Colonic mucosa (tissue), 4 donors: ENCODE data around the gene KCNN3. TPM values are rescaled to one million over a fixed set of nuclear protein-coding genes. Genes with fewer than 3 reads are reported as not detected.

Source experiments
- DNase-seq: peaks from one replicate; pipeline ENCODE4 v3.0.0-alpha.2; 2020
- H3K27ac ChIP-seq: fragments of 200-600 bp; one replicate; pipeline ENCODE4 v1.8.0; 2021
- H3K27me3 ChIP-seq: fragments of 200-600 bp; one replicate; pipeline ENCODE4 v1.8.0; 2021
- H3K36me3 ChIP-seq: fragments of 200-600 bp; one replicate; pipeline ENCODE4 v1.8.0; 2021
- H3K4me1 ChIP-seq: fragments of 200-600 bp; one replicate; pipeline ENCODE4 v1.8.0; 2021; ENCODE audit warnings: mild to moderate bottlenecking
- H3K4me3 ChIP-seq: fragments of 200-600 bp; one replicate; pipeline ENCODE4 v1.8.0; 2021
- H3K9ac ChIP-seq, 2 donors: one replicate each; pipeline ENCODE4 v1.7.0; 2013; ENCODE audit warnings: control low read depth in 2 of 2, low read depth in 2 of 2, low read length in 2 of 2
- H3K9me3 ChIP-seq: fragments of 200-600 bp; one replicate; pipeline ENCODE4 v1.8.0; 2021
- CTCF ChIP-seq: fragments of 200-600 bp; IDR thresholded peaks from one replicate; pipeline ENCODE4 v1.8.0; 2022; ENCODE audit warnings: antibody characterized with exemption, mild to moderate bottlenecking
- intact Hi-C: fragments of 100-400 bp; cut with DNase I; formaldehyde crosslinking; loops from one replicate; pipeline ENCODE4 v1.14.1; 2022
- total RNA-seq, 2 donors: library from RNA; stranded (reverse); fragmentation: NEBNext Ultra II Directional in 1 of 2; extraction: Animal tissue kit (Norgen Biotek cat#: 25700) in 1 of 2; gene quantifications; one replicate each; pipeline ENCODE4 v1.2.1, GENCODE V29; 2021
- donor health status: healthy.
- donor health status: DM: no; HTN: no; CAD: no.
- donor health status: DM: no; HTN: no; CAD: no.

KCNN3 gene
- total RNA-seq, 2 donors from 2014 or later = 0.99 to 2.5 TPM

GRCh38 chr1:154884869-154885701 is 15.0 kb upstream of the KCNN3 start:
- Histone ChIP-seq H3K36me3 (no peaks in the 10 kb centered on the region), H3K27ac (no peak overlapping the region)

GRCh38 chr1:154883919-154884868 is 14.1 kb upstream of the KCNN3 start:
- DNase-seq = no peak
- Histone ChIP-seq H3K4me1 (no peaks in the 10 kb centered on the region), H3K9me3 (no peaks in the 10 kb centered on the region), H3K36me3 (no peaks in the 10 kb centered on the region), H3K4me3 (no peak overlapping the region), H3K9ac (no peak overlapping the region), H3K27me3 (no peaks in the 10 kb centered on the region), H3K27ac (no peak overlapping the region)
- intact Hi-C loops = no loop called here
- no peak for TF ChIP-seq CTCF

More at GRCh38 chr1:154884869-154885701, 15.0 kb upstream of the KCNN3 start:
- no peak for TF ChIP-seq CTCF
- no peak for DNase-seq
- H3K4me3 ChIP-seq = no peak overlapping the region
- intact Hi-C loops = no loop called here
- no peaks in the 10 kb centered on the region for H3K9me3 ChIP-seq
- H3K4me1 ChIP-seq = no peaks in the 10 kb centered on the region
- no peak overlapping the region for H3K9ac ChIP-seq
- no peaks in the 10 kb centered on the region for H3K27me3 ChIP-seq

- Histone ChIP-seq H3K4me3 (no peak overlapping the region), H3K27me3 (no peaks in the 10 kb centered on the region), H3K4me1 (no peaks in the 10 kb centered on the region), H3K9me3 (no peaks in the 10 kb centered on the region), H3K27ac (no peak overlapping the region), H3K9ac (no peak overlapping the region), H3K36me3 (no peaks in the 10 kb centered on the region)
- intact Hi-C loops = no loop called here
- no peak for DNase-seq
- no peak for TF ChIP-seq CTCF
Measured at GRCh38 chr1:154881820-154882535, 11.9 kb upstream of the KCNN3 start.

- intact Hi-C loops = no loop called here
- H3K27ac ChIP-seq = no peak overlapping the region
- DNase-seq = no peak
- TF ChIP-seq CTCF = no peak
- no peaks in the 10 kb centered on the region for H3K27me3 ChIP-seq
- H3K36me3 ChIP-seq = no peaks in the 10 kb centered on the region
- H3K9ac ChIP-seq = no peak overlapping the region
- no peak overlapping the region for H3K4me3 ChIP-seq
- H3K9me3 ChIP-seq = no peaks in the 10 kb centered on the region
- no peaks in the 10 kb centered on the region for H3K4me1 ChIP-seq
Measured at GRCh38 chr1:154880671-154881070, 10.6 kb upstream of the KCNN3 start.

- no peak for TF ChIP-seq CTCF
- no peak overlapping the region for H3K9ac ChIP-seq
- no peaks in the 10 kb centered on the region for H3K9me3 ChIP-seq
- no peak for DNase-seq
- H3K4me3 ChIP-seq = no peak overlapping the region
- intact Hi-C loops = loop anchor here (2.0 to 5.0 kb wide), 4 partner anchors 117 to 398 kb away; partner anchors contain the start of gene UBE2Q1
- no peaks in the 10 kb centered on the region for H3K4me1 ChIP-seq
- no peaks in the 10 kb centered on the region for H3K36me3 ChIP-seq
- H3K27ac ChIP-seq = no peak overlapping the region
- no peaks in the 10 kb centered on the region for H3K27me3 ChIP-seq
Measured at GRCh38 chr1:154879038-154879421, 8.9 kb upstream of the KCNN3 start.
